Central memory CD8-positive, alpha-beta T cell (primary cell): Measurements from ENCODE around the gene VIT.

Source experiments
- ATAC-seq: fragments of 150-1000 bp; cut with Tn5 transposase; replicated peaks from 2 replicates; pipeline ENCODE4 v1.10.0; 2022; ENCODE audit warnings: mild to moderate bottlenecking, moderate FRiP score, moderate number of reproducible peaks; ENCODE audit not compliant: poor library complexity, severe bottlenecking; ENCODE audit errors: extremely low read depth
- DNase-seq, 2 donors: peaks; one replicate each; pipeline ENCODE4 v3.0.0; 2021; ENCODE audit warnings: low spot score in 2 of 2
- H3K27ac Mint-ChIP-seq: one replicate; pipeline ENCODE4 v1.8.0; 2022; ENCODE audit warnings: low read depth, mild to moderate bottlenecking, moderate library complexity, mixed read lengths
- H3K27me3 Mint-ChIP-seq: one replicate; pipeline ENCODE4 v1.8.0; 2022; ENCODE audit warnings: mixed read lengths
- H3K36me3 Mint-ChIP-seq: one replicate; pipeline ENCODE4 v1.8.0; 2022; ENCODE audit warnings: mild to moderate bottlenecking, moderate library complexity, mixed read lengths; ENCODE audit not compliant: insufficient read depth
- H3K4me1 Mint-ChIP-seq: one replicate; pipeline ENCODE4 v1.8.0; 2022; ENCODE audit warnings: mixed read lengths
- H3K4me3 Mint-ChIP-seq: one replicate; pipeline ENCODE4 v1.8.0; 2022; ENCODE audit warnings: mild to moderate bottlenecking, moderate library complexity, mixed read lengths
- H3K9me3 Mint-ChIP-seq: one replicate; pipeline ENCODE4 v1.8.0; 2022; ENCODE audit warnings: mixed read lengths

Gene VIT

GRCh38 chr2:36696533-36696932 is at the start of gene VIT:
TSS of gene VIT (plus strand) at chr2:36696707. CDS start at chr2:36716371, 19,664 bp downstream.
- Mint-ChIP-seq H3K27me3 (no peaks in the 10 kb centered on the region), H3K36me3 (no peaks in the 10 kb centered on the region), H3K4me3 (no peak within 1 kb of the TSS), H3K27ac (no peak within 1 kb of the TSS), H3K4me1 (no peaks in the 10 kb centered on the region), H3K9me3 (no peaks in the 10 kb centered on the region)
- ATAC-seq (no peak), DNase-seq (no peak)

GRCh38 chr2:36650031-36650829 is 46.3 kb upstream of the VIT start:
- Mint-ChIP-seq H3K36me3 (peaks cover 2% of the 10 kb centered on the region), H3K27me3 (peaks cover 7% of the 10 kb centered on the region), H3K27ac (no peak overlapping the region), H3K9me3 (no peaks in the 10 kb centered on the region), H3K4me1 (no peaks in the 10 kb centered on the region), H3K4me3 (no peak overlapping the region)
- ATAC-seq (no peak), DNase-seq (no peak)

- DNase-seq, result no peak
- Mint-ChIP-seq H3K27ac (no peak overlapping the region), H3K36me3 (no peaks in the 10 kb centered on the region), H3K4me1 (no peaks in the 10 kb centered on the region), H3K4me3 (no peak overlapping the region), H3K27me3 (peaks cover 7% of the 10 kb centered on the region), H3K9me3 (no peaks in the 10 kb centered on the region)
- no peak for ATAC-seq
Measured at GRCh38 chr2:36653155-36653554, 43.4 kb upstream of the VIT start.

- Mint-ChIP-seq H3K4me1 (no peaks in the 10 kb centered on the region), H3K9me3 (no peaks in the 10 kb centered on the region), H3K27ac (no peak overlapping the region), H3K36me3 (no peaks in the 10 kb centered on the region), H3K4me3 (no peak overlapping the region), H3K27me3 (peaks cover 7% of the 10 kb centered on the region)
- DNase-seq (no peak), ATAC-seq (no peak)
Measured at GRCh38 chr2:36653967-36654694, 42.4 kb upstream of the VIT start.

GRCh38 chr2:36655453-36655852 is 41.1 kb upstream of the VIT start:
- H3K4me1 Mint-ChIP-seq, result no peaks in the 10 kb centered on the region
- H3K27me3 Mint-ChIP-seq, result no peaks in the 10 kb centered on the region
- no peak overlapping the region for H3K4me3 Mint-ChIP-seq
- ATAC-seq (no peak), DNase-seq (no peak)
- H3K36me3 Mint-ChIP-seq, result no peaks in the 10 kb centered on the region
- no peaks in the 10 kb centered on the region for H3K9me3 Mint-ChIP-seq
- no peak overlapping the region for H3K27ac Mint-ChIP-seq

- H3K27me3 Mint-ChIP-seq, result no peaks in the 10 kb centered on the region
- DNase-seq (no peak), ATAC-seq (no peak)
- no peaks in the 10 kb centered on the region for H3K4me1 Mint-ChIP-seq
- no peaks in the 10 kb centered on the region for H3K36me3 Mint-ChIP-seq
- no peak overlapping the region for H3K4me3 Mint-ChIP-seq
- no peak overlapping the region for H3K27ac Mint-ChIP-seq
- H3K9me3 Mint-ChIP-seq, result no peaks in the 10 kb centered on the region
Measured at GRCh38 chr2:36657703-36658102, 38.8 kb upstream of the VIT start.

- Mint-ChIP-seq H3K27me3 (no peaks in the 10 kb centered on the region), H3K4me3 (no peak overlapping the region), H3K4me1 (no peaks in the 10 kb centered on the region), H3K27ac (no peak overlapping the region), H3K9me3 (no peaks in the 10 kb centered on the region), H3K36me3 (no peaks in the 10 kb centered on the region)
- no peak for ATAC-seq
- no peak for DNase-seq
Measured at GRCh38 chr2:36658277-36658748, 38.2 kb upstream of the VIT start.

- Mint-ChIP-seq H3K4me1 (no peaks in the 10 kb centered on the region), H3K27me3 (no peaks in the 10 kb centered on the region), H3K27ac (no peak overlapping the region), H3K4me3 (no peak overlapping the region), H3K36me3 (no peaks in the 10 kb centered on the region), H3K9me3 (no peaks in the 10 kb centered on the region)
- DNase-seq (no peak), ATAC-seq (no peak)
Measured at GRCh38 chr2:36659218-36659617, 37.3 kb upstream of the VIT start.

GRCh38 chr2:36659872-36660312 is 36.6 kb upstream of the VIT start:
- no peaks in the 10 kb centered on the region for H3K27me3 Mint-ChIP-seq
- H3K4me3 Mint-ChIP-seq, result no peak overlapping the region
- no peak for ATAC-seq
- H3K36me3 Mint-ChIP-seq, result no peaks in the 10 kb centered on the region
- H3K4me1 Mint-ChIP-seq, result no peaks in the 10 kb centered on the region
- H3K27ac Mint-ChIP-seq, result no peak overlapping the region
- H3K9me3 Mint-ChIP-seq, result no peaks in the 10 kb centered on the region
- DNase-seq, result no peak

- H3K9me3 Mint-ChIP-seq, result no peaks in the 10 kb centered on the region
- H3K27me3 Mint-ChIP-seq, result peaks cover 12% of the 10 kb centered on the region
- ATAC-seq (no peak), DNase-seq (no peak)
- no peaks in the 10 kb centered on the region for H3K36me3 Mint-ChIP-seq
- H3K4me1 Mint-ChIP-seq, result no peaks in the 10 kb centered on the region
- no peak overlapping the region for H3K4me3 Mint-ChIP-seq
- H3K27ac Mint-ChIP-seq, result no peak overlapping the region
Measured at GRCh38 chr2:36662638-36663037, 33.9 kb upstream of the VIT start.

- H3K27ac Mint-ChIP-seq, result no peak overlapping the region
- H3K9me3 Mint-ChIP-seq, result no peaks in the 10 kb centered on the region
- no peak overlapping the region for H3K4me3 Mint-ChIP-seq
- no peak for ATAC-seq
- no peak for DNase-seq
- no peaks in the 10 kb centered on the region for H3K36me3 Mint-ChIP-seq
- peaks cover 18% of the 10 kb centered on the region for H3K27me3 Mint-ChIP-seq
- H3K4me1 Mint-ChIP-seq, result no peaks in the 10 kb centered on the region
Measured at GRCh38 chr2:36663295-36663694, 33.2 kb upstream of the VIT start.

- Mint-ChIP-seq H3K27ac (no peak overlapping the region), H3K27me3 (peaks cover 25% of the 10 kb centered on the region), H3K9me3 (no peaks in the 10 kb centered on the region), H3K36me3 (no peaks in the 10 kb centered on the region), H3K4me3 (no peak overlapping the region), H3K4me1 (no peaks in the 10 kb centered on the region)
- DNase-seq (no peak), ATAC-seq (no peak)
Measured at GRCh38 chr2:36663851-36664695, 32.4 kb upstream of the VIT start.
